ENCODE measurements around the gene ATP2B2.

DNA sequence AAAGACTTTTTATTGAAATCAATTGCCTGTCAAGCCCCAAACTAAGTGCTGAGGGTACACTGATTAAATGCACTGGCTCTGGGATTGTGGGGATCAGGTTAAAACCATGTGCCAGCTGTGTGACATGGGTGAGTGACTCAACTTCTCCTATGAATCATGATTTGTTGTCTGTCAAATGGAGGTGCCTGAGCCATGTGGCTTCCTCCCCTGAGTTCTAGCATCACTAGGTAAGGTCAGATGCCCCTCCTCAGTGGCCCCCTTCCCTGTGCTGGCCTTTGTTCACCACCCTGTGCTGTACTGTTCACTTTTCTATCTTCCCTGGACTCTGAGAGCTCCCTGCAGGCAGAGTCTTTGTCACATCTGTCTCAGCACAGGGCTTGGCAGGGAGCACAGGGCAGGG lies 43.6 kb upstream of the ATP2B2 start:
- TF ChIP-seq, protein P1, sequence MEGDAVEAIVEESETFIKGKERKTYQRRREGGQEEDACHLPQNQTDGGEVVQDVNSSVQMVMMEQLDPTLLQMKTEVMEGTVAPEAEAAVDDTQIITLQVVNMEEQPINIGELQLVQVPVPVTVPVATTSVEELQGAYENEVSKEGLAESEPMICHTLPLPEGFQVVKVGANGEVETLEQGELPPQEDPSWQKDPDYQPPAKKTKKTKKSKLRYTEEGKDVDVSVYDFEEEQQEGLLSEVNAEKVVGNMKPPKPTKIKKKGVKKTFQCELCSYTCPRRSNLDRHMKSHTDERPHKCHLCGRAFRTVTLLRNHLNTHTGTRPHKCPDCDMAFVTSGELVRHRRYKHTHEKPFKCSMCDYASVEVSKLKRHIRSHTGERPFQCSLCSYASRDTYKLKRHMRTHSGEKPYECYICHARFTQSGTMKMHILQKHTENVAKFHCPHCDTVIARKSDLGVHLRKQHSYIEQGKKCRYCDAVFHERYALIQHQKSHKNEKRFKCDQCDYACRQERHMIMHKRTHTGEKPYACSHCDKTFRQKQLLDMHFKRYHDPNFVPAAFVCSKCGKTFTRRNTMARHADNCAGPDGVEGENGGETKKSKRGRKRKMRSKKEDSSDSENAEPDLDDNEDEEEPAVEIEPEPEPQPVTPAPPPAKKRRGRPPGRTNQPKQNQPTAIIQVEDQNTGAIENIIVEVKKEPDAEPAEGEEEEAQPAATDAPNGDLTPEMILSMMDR (IDR thresholded peaks at IDR 0.05 in 4 of 5, conservative IDR thresholded peaks at IDR 0.05 in 1 of 5): no peak
- TF ChIP-seq POLR2A (IDR thresholded peaks at IDR 0.05): no peak
